IMR-90 (cell line): Measurements from ENCODE around the gene HPCAL4. TPM values are rescaled to one million over a fixed set of nuclear protein-coding genes. Genes with fewer than 3 reads are reported as not detected.

Experiments used
- ATAC-seq: fragments of 200-7000 bp; cut with Tn5 transposase; 2 replicates; pipeline ENCODE4 v1.9.1; 2020; ENCODE audit warnings: low read depth, mild to moderate bottlenecking, moderate library complexity
- BruUV-seq: library from RNA; stranded (reverse); fragments of 400-500 nt; replicated peaks from 2 replicates; lab custom pipeline; 2021; lab: Mats Ljungman, UMichigan
- CTCF ChIA-PET: fragments of 300-600 bp; formaldehyde crosslinking; extraction: SDS; loops from one replicate; lab custom pipeline; 2021; ENCODE audit warnings: antibody characterized with exemption; lab: Yijun Ruan, JAX
- POLR2A ChIA-PET: fragments of 300-600 bp; sonication (Branson Sonifier 250); formaldehyde crosslinking; loops from one replicate; lab custom pipeline; 2022; ENCODE audit warnings: antibody characterized with exemption; ENCODE audit not compliant: unreplicated experiment; lab: Charles Lee
- DNase-seq: peaks from one replicate; pipeline ENCODE4 v3.0.0; 2013
- H2AFZ ChIP-seq: replicated peaks from 2 replicates; pipeline ENCODE3; 2013; ENCODE audit warnings: low read length, mild to moderate bottlenecking; ENCODE audit not compliant: poor library complexity
- H2AK5ac ChIP-seq: 2 replicates; pipeline ENCODE4 v1.6.1; 2013; ENCODE audit warnings: low read depth, low read length, inconsistent platforms
- H2AK9ac ChIP-seq: replicated peaks from 2 replicates; pipeline ENCODE3; 2013; ENCODE audit warnings: mild to moderate bottlenecking, low read depth, low read length, moderate library complexity; ENCODE audit not compliant: poor library complexity
- H2BK120ac ChIP-seq: 2 replicates; pipeline ENCODE4 v1.6.1; 2013; ENCODE audit warnings: low read depth, low read length, inconsistent platforms
- H2BK15ac ChIP-seq: 3 replicates; pipeline ENCODE4 v1.6.1; 2013; ENCODE audit warnings: low read depth, low read length, inconsistent platforms
- H2BK20ac ChIP-seq: 2 replicates; pipeline ENCODE4 v1.6.1; 2013; ENCODE audit warnings: low read depth, mild to moderate bottlenecking, inconsistent platforms, low read length, moderate library complexity
- H2BK5ac ChIP-seq: 2 replicates; pipeline ENCODE4 v1.6.1; 2013; ENCODE audit warnings: mild to moderate bottlenecking, low read depth, low read length, inconsistent platforms; ENCODE audit not compliant: poor library complexity, severe bottlenecking
- H3K14ac ChIP-seq: replicated peaks from 2 replicates; pipeline ENCODE4 v1.6.1; 2013; ENCODE audit warnings: low read depth, low read length, inconsistent platforms
- H3K18ac ChIP-seq: 2 replicates; pipeline ENCODE4 v1.6.1; 2013; ENCODE audit warnings: low read depth, low read length, control low read depth
- H3K23ac ChIP-seq: 2 replicates; pipeline ENCODE4 v1.6.1; 2013; ENCODE audit warnings: low read depth, low read length, inconsistent platforms
- H3K27ac ChIP-seq: 2 replicates; pipeline ENCODE4 v1.5.1; 2013; ENCODE audit warnings: mild to moderate bottlenecking, control low read depth, low read length; ENCODE audit not compliant: insufficient read depth
- H3K27me3 ChIP-seq: 2 replicates; pipeline ENCODE4 v1.6.1; 2013; ENCODE audit warnings: low read length; ENCODE audit not compliant: control insufficient read depth, insufficient read depth
- H3K36me3 ChIP-seq: 2 replicates; pipeline ENCODE4 v1.6.1; 2013; ENCODE audit warnings: low read length, mixed read lengths; ENCODE audit not compliant: control insufficient read depth, insufficient read depth
- H3K4ac ChIP-seq: 2 replicates; pipeline ENCODE4 v1.6.1; 2013; ENCODE audit warnings: low read depth, low read length, inconsistent platforms
- H3K4me1 ChIP-seq: 2 replicates; pipeline ENCODE4 v1.6.1; 2013; ENCODE audit warnings: low read length, mixed read lengths; ENCODE audit not compliant: control insufficient read depth, insufficient read depth
- H3K4me2 ChIP-seq: 2 replicates; pipeline ENCODE4 v1.6.1; 2013; ENCODE audit warnings: low read depth, mild to moderate bottlenecking, control low read depth, low read length, moderate library complexity
- H3K4me3 ChIP-seq: 2 replicates; pipeline ENCODE4 v1.5.1; 2013; ENCODE audit warnings: low read depth, mild to moderate bottlenecking, control low read depth, low read length, moderate library complexity; ENCODE audit not compliant: insufficient read depth
- H3K56ac ChIP-seq: 2 replicates; pipeline ENCODE4 v1.6.1; 2013; ENCODE audit warnings: low read length, inconsistent platforms; ENCODE audit not compliant: insufficient read depth; ENCODE audit errors: extremely low read depth
- H3K79me1 ChIP-seq, 2 experiments: 2 replicates each; pipeline ENCODE4 v1.6.1; 2013; ENCODE audit warnings: low read length in 2 of 2, inconsistent platforms in 1 of 2, low read depth in 1 of 2
- H3K9ac ChIP-seq: 2 replicates; pipeline ENCODE4 v1.6.1; 2013; ENCODE audit warnings: low read depth, low read length, control low read depth
- H3K9me1 ChIP-seq: 2 replicates; pipeline ENCODE4 v1.6.1; 2013; ENCODE audit warnings: low read length, inconsistent platforms; ENCODE audit not compliant: insufficient read depth
- H3K9me3 ChIP-seq: 2 replicates; pipeline ENCODE4 v1.6.1; 2013; ENCODE audit warnings: low read length; ENCODE audit not compliant: control insufficient read depth, insufficient read depth
- H4K20me1 ChIP-seq: 2 replicates; pipeline ENCODE4 v1.6.1; 2013; ENCODE audit warnings: low read length, inconsistent platforms; ENCODE audit not compliant: insufficient read depth
- H4K5ac ChIP-seq: 2 replicates; pipeline ENCODE4 v1.6.1; 2013; ENCODE audit warnings: mild to moderate bottlenecking, low read depth, low read length, control low read depth
- H4K8ac ChIP-seq, 2 experiments: 2 replicates each; pipeline ENCODE4 v1.6.1; 2013; ENCODE audit warnings: low read depth in 2 of 2, low read length in 2 of 2, control low read depth in 1 of 2, inconsistent platforms in 1 of 2
- H4K91ac ChIP-seq: 2 replicates; pipeline ENCODE4 v1.6.1; 2013; ENCODE audit warnings: low read depth, low read length, inconsistent platforms; ENCODE audit not compliant: insufficient read depth
- MAZ ChIP-seq: IDR thresholded peaks from 2 replicates; pipeline ENCODE4 v1.6.1; 2012; ENCODE audit warnings: low read depth, mild to moderate bottlenecking, low read length, improper control_type of control experiment, moderate library complexity, borderline replicate concordance
- POLR2A ChIP-seq: IDR thresholded peaks from 2 replicates; pipeline ENCODE4 v1.6.1; 2012; ENCODE audit warnings: mild to moderate bottlenecking, low read depth, low read length
- WGBS, 2 experiments: methylation state at CpG; one replicate each; pipeline versions ENCODE4 v1.1.5 to v1.1.7; 2013; ENCODE audit warnings: missing lambda C conversion rate in 2 of 2; ENCODE audit not compliant: insufficient read length in 1 of 2; ENCODE audit errors: extremely low coverage in 2 of 2; 5-methylcytosine and 5-hydroxymethylcytosine counted together
- dilution Hi-C: fragments of 300-500 bp; cut with HindIII; formaldehyde crosslinking; loops from one replicate; pipeline ENCODE4 v1.14.3; 2018; ENCODE audit warnings: low sequenced_read_pairs; ENCODE audit not compliant: unreplicated experiment
- in situ Hi-C: fragments of 300-500 bp; cut with MboI; formaldehyde crosslinking; loops from 3 replicates; pipeline ENCODE4 v1.14.3; 2019; ENCODE audit warnings: low sequenced_read_pairs, inconsistent platforms, mixed read lengths
- intact Hi-C: fragments of 100-400 bp; cut with micrococcal nuclease; formaldehyde crosslinking; loops from 2 replicates; pipeline ENCODE4 v1.10.0; 2022
- polyA plus RNA-seq, 3 experiments: library from polyadenylated mRNA; depleted of rRNA; stranded (reverse); fragments of >200 nt; gene quantifications; 2 replicates each; pipeline ENCODE4 v1.2.3, GENCODE V29; 2012; ENCODE audit warnings: low replicate concordance in 1 of 3
- total RNA-seq: library from RNA; depleted of rRNA; stranded (reverse); fragments of >200 nt; gene quantifications from 2 replicates; pipeline ENCODE4 v1.2.3, GENCODE V29; 2012

HPCAL4 gene
- total and polyA plus RNA-seq, 2 of the 4 experiments (the other 2 are of a cell fraction) = 0.02 TPM; not detected in 1

DNA sequence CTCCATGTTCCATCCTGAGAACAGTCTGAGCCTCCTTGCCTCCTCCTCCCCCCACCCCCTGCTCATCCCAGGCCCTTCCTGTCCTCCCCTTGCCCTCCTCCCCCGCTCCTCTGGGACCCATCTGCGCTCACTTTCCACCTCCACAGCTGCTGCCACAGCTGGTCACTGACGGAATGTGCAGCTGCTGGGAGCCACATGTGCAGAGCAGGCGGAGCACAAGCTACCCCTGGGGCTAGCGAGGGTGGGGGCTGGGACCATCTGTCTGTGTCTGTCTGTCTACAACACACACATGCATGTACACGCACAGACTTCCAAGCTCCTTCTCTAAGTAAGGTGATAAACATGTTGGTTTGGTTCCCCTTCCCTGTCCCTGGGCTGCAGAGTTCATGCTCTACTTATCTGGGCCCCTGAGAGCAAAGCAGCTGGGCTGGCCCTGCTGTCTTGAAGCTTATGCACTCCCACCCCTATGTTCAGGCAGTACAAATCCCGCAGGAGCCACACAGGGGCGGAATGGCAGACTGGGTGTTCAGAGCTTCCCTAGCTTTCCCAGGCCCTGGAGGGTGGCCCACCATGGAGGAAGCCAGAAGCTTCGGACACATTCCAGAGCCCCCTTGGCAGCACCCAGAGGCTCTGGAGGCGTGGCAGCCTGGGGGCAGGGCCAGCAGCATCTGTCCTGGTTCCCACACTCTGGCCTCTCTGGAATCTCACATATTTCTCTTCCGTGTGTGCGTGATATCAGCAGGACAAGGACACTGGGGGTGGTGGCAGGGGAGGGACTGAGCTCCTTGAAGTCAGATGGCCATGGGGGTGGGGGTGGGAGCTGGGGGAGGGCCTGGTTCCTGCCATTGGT is 44.8 kb downstream of the HPCAL4 start:
- Histone ChIP-seq H2BK120ac (peak overlapping the region; percentile 56; the same call in 1 of the 2 replicates), H2AFZ (peak overlapping the region; percentile 76), H3K4ac (peak overlapping the region; percentile 58; the same call in 1 of the 2 replicates), H2AK9ac (peak overlapping the region; percentile 53), H3K9me1 (0 out of 2 replicates have a peak, but pooled peaks cover 7% of the 10 kb centered on the region), H4K91ac (peak overlapping the region; percentile 17; the same call in 1 of the 2 replicates), H3K4me2 (peak overlapping the region; percentile 3; the same call in 1 of the 2 replicates), H3K36me3 (no peaks in the 10 kb centered on the region), H3K56ac (no peak overlapping the region), H3K9me3 (no peaks in the 10 kb centered on the region), H2BK20ac (0 out of 2 replicates have a peak overlapping the region, but pooled peaks have one; percentile 29), H2BK5ac (no peak overlapping the region), H4K5ac (no peak overlapping the region; the same call in 1 of the 2 replicates), H4K20me1 (no peaks in the 10 kb centered on the region), H3K4me1 (peaks cover 13% of the 10 kb centered on the region), H3K23ac (no peak overlapping the region), H2AK5ac (no peak overlapping the region; the same call in 1 of the 2 replicates), H3K18ac (no peak overlapping the region), H2BK15ac (no peak overlapping the region), H3K14ac (peak overlapping the region; percentile 77; the same call in 1 of the 2 replicates), H3K4me3 (no peak overlapping the region), H3K9ac (no peak overlapping the region), H3K27me3 (peaks cover 2% of the 10 kb centered on the region; the same call in 1 of the 2 replicates), H3K79me1 (no peaks in the 10 kb centered on the region), H3K27ac (peak overlapping the region; percentile 1; the same call in 1 of the 2 replicates), H4K8ac (peak overlapping the region in 1 of 2 experiments; percentile 61; a peak in 1 of 4 replicates)
- in situ Hi-C loops (no loop called here), intact Hi-C loops (no loop called here), dilution Hi-C loops (no loop called here)
- DNase-seq = peak; percentile 79
- 17% methylated on average over 1 of the region's 12 CpGs; no CpG with 5 or more reads in 1 of the 2 experiments for WGBS, 2 experiments
- POLR2A ChIA-PET = no interaction called here
- no TSS peak for BruUV-seq
- ATAC-seq = peak; percentile 84
- TF ChIP-seq POLR2A = no peak
- TF ChIP-seq MAZ = no peak; the same call in 1 of the 2 replicates
- CTCF ChIA-PET = interaction anchor here (0.9 to 1.8 kb wide), 4 partner anchors 9 to 40 kb away, joined by 3 to 15 read pairs (median 4); no protein-coding TSS in a partner anchor
